Prostate gland (tissue), 2 donors: ENCODE data around the gene CDC14B.

ENCODE experiments used
- POLR2A ChIP-seq: fragments of 450-650 bp; IDR thresholded peaks from one replicate; pipeline ENCODE4 v1.6.1; 2016; ENCODE audit warnings: antibody characterized with exemption, mild to moderate bottlenecking
- POLR2AphosphoS5 ChIP-seq: sonication (generic); formaldehyde crosslinking; IDR thresholded peaks from one replicate; pipeline ENCODE4 v1.6.1; 2017; ENCODE audit warnings: antibody characterized with exemption
- TF ChIP-seq, protein P1 (sequence below), 4 experiments: fragments of 200-600 bp in 2 of 4; fragments of 450-650 bp in 2 of 4; sonication (generic) in 2 of 4; IDR thresholded peaks; 1 replicate in 3 of 4; 2 replicates in 1 of 4; pipeline ENCODE4 v1.5.1; 2016 to 2019; ENCODE audit warnings: antibody characterized with exemption in 4 of 4, mild to moderate bottlenecking in 2 of 4, moderate library complexity in 2 of 4

DNA sequence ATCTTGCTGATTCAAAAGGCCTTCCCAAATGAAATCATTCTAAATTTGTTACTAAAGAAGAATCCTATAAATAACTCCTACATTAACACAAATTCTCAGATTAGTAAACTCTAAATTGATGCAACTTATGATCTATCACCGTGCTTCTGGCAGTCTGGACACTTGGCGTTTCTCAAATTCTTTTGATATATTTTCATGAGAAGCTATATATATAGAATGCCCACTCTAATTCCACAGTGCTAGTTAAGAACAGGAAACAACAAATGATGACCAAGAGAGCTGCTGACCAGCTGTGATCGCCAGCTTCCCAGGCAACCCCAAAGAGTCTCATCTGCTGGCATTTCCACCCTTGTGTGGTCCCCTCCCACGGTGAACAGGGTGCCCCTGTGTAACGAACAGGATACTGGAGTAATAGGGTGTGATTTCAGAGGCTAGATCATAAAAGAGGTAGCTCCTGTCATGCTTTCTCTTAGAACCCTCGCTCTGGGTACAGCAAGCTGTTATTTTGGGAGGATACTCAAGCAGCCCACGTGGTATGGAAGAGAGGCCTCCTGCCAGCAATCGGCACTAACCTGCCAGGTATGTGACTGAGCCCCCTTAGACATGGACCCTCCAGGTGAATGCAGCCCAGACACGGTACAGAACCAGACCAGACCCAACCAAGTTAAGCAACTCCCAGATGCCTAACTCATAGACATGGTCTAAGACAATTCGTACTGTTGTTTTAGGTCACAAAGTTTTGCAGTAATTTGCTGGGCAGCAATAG is 64.7 kb downstream of the CDC14B start:
- TF ChIP-seq POLR2A (no peak), POLR2AphosphoS5 (no peak)
- TF ChIP-seq, protein P1, sequence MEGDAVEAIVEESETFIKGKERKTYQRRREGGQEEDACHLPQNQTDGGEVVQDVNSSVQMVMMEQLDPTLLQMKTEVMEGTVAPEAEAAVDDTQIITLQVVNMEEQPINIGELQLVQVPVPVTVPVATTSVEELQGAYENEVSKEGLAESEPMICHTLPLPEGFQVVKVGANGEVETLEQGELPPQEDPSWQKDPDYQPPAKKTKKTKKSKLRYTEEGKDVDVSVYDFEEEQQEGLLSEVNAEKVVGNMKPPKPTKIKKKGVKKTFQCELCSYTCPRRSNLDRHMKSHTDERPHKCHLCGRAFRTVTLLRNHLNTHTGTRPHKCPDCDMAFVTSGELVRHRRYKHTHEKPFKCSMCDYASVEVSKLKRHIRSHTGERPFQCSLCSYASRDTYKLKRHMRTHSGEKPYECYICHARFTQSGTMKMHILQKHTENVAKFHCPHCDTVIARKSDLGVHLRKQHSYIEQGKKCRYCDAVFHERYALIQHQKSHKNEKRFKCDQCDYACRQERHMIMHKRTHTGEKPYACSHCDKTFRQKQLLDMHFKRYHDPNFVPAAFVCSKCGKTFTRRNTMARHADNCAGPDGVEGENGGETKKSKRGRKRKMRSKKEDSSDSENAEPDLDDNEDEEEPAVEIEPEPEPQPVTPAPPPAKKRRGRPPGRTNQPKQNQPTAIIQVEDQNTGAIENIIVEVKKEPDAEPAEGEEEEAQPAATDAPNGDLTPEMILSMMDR (IDR thresholded peaks at IDR 0.05), result no peak
